IMR-90 (cell line): Measurements from ENCODE around the gene CKAP2L. TPM values are rescaled to one million over a fixed set of nuclear protein-coding genes. Genes with fewer than 3 reads are reported as not detected.

Experiments
- ATAC-seq: fragments of 200-7000 bp; cut with Tn5 transposase; 2 replicates; pipeline ENCODE4 v1.9.1; 2020; ENCODE audit warnings: low read depth, mild to moderate bottlenecking, moderate library complexity
- BruUV-seq: library from RNA; stranded (reverse); fragments of 400-500 nt; replicated peaks from 2 replicates; lab custom pipeline; 2021; lab: Mats Ljungman, UMichigan
- CTCF ChIA-PET: fragments of 300-600 bp; formaldehyde crosslinking; extraction: SDS; loops from one replicate; lab custom pipeline; 2021; ENCODE audit warnings: antibody characterized with exemption; lab: Yijun Ruan, JAX
- POLR2A ChIA-PET: fragments of 300-600 bp; sonication (Branson Sonifier 250); formaldehyde crosslinking; loops from one replicate; lab custom pipeline; 2022; ENCODE audit warnings: antibody characterized with exemption; ENCODE audit not compliant: unreplicated experiment; lab: Charles Lee
- DNase-seq: peaks from one replicate; pipeline ENCODE4 v3.0.0; 2013
- H2AFZ ChIP-seq: replicated peaks from 2 replicates; pipeline ENCODE3; 2013; ENCODE audit warnings: low read length, mild to moderate bottlenecking; ENCODE audit not compliant: poor library complexity
- H2AK5ac ChIP-seq: 2 replicates; pipeline ENCODE4 v1.6.1; 2013; ENCODE audit warnings: low read depth, low read length, inconsistent platforms
- H2AK9ac ChIP-seq: replicated peaks from 2 replicates; pipeline ENCODE3; 2013; ENCODE audit warnings: mild to moderate bottlenecking, low read depth, low read length, moderate library complexity; ENCODE audit not compliant: poor library complexity
- H2BK120ac ChIP-seq: 2 replicates; pipeline ENCODE4 v1.6.1; 2013; ENCODE audit warnings: low read depth, low read length, inconsistent platforms
- H2BK15ac ChIP-seq: 3 replicates; pipeline ENCODE4 v1.6.1; 2013; ENCODE audit warnings: low read depth, low read length, inconsistent platforms
- H2BK20ac ChIP-seq: 2 replicates; pipeline ENCODE4 v1.6.1; 2013; ENCODE audit warnings: low read depth, mild to moderate bottlenecking, inconsistent platforms, low read length, moderate library complexity
- H2BK5ac ChIP-seq: 2 replicates; pipeline ENCODE4 v1.6.1; 2013; ENCODE audit warnings: mild to moderate bottlenecking, low read depth, low read length, inconsistent platforms; ENCODE audit not compliant: poor library complexity, severe bottlenecking
- H3K14ac ChIP-seq: replicated peaks from 2 replicates; pipeline ENCODE4 v1.6.1; 2013; ENCODE audit warnings: low read depth, low read length, inconsistent platforms
- H3K18ac ChIP-seq: 2 replicates; pipeline ENCODE4 v1.6.1; 2013; ENCODE audit warnings: low read depth, low read length, control low read depth
- H3K23ac ChIP-seq: 2 replicates; pipeline ENCODE4 v1.6.1; 2013; ENCODE audit warnings: low read depth, low read length, inconsistent platforms
- H3K27ac ChIP-seq: 2 replicates; pipeline ENCODE4 v1.5.1; 2013; ENCODE audit warnings: mild to moderate bottlenecking, control low read depth, low read length; ENCODE audit not compliant: insufficient read depth
- H3K27me3 ChIP-seq: 2 replicates; pipeline ENCODE4 v1.6.1; 2013; ENCODE audit warnings: low read length; ENCODE audit not compliant: control insufficient read depth, insufficient read depth
- H3K36me3 ChIP-seq: 2 replicates; pipeline ENCODE4 v1.6.1; 2013; ENCODE audit warnings: low read length, mixed read lengths; ENCODE audit not compliant: control insufficient read depth, insufficient read depth
- H3K4ac ChIP-seq: 2 replicates; pipeline ENCODE4 v1.6.1; 2013; ENCODE audit warnings: low read depth, low read length, inconsistent platforms
- H3K4me1 ChIP-seq: 2 replicates; pipeline ENCODE4 v1.6.1; 2013; ENCODE audit warnings: low read length, mixed read lengths; ENCODE audit not compliant: control insufficient read depth, insufficient read depth
- H3K4me2 ChIP-seq: 2 replicates; pipeline ENCODE4 v1.6.1; 2013; ENCODE audit warnings: low read depth, mild to moderate bottlenecking, control low read depth, low read length, moderate library complexity
- H3K4me3 ChIP-seq: 2 replicates; pipeline ENCODE4 v1.5.1; 2013; ENCODE audit warnings: low read depth, mild to moderate bottlenecking, control low read depth, low read length, moderate library complexity; ENCODE audit not compliant: insufficient read depth
- H3K56ac ChIP-seq: 2 replicates; pipeline ENCODE4 v1.6.1; 2013; ENCODE audit warnings: low read length, inconsistent platforms; ENCODE audit not compliant: insufficient read depth; ENCODE audit errors: extremely low read depth
- H3K79me1 ChIP-seq, 2 experiments: 2 replicates each; pipeline ENCODE4 v1.6.1; 2013; ENCODE audit warnings: low read length in 2 of 2, inconsistent platforms in 1 of 2, low read depth in 1 of 2
- H3K9ac ChIP-seq: 2 replicates; pipeline ENCODE4 v1.6.1; 2013; ENCODE audit warnings: low read depth, low read length, control low read depth
- H3K9me1 ChIP-seq: 2 replicates; pipeline ENCODE4 v1.6.1; 2013; ENCODE audit warnings: low read length, inconsistent platforms; ENCODE audit not compliant: insufficient read depth
- H3K9me3 ChIP-seq: 2 replicates; pipeline ENCODE4 v1.6.1; 2013; ENCODE audit warnings: low read length; ENCODE audit not compliant: control insufficient read depth, insufficient read depth
- H4K20me1 ChIP-seq: 2 replicates; pipeline ENCODE4 v1.6.1; 2013; ENCODE audit warnings: low read length, inconsistent platforms; ENCODE audit not compliant: insufficient read depth
- H4K5ac ChIP-seq: 2 replicates; pipeline ENCODE4 v1.6.1; 2013; ENCODE audit warnings: mild to moderate bottlenecking, low read depth, low read length, control low read depth
- H4K8ac ChIP-seq, 2 experiments: 2 replicates each; pipeline ENCODE4 v1.6.1; 2013; ENCODE audit warnings: low read depth in 2 of 2, low read length in 2 of 2, control low read depth in 1 of 2, inconsistent platforms in 1 of 2
- H4K91ac ChIP-seq: 2 replicates; pipeline ENCODE4 v1.6.1; 2013; ENCODE audit warnings: low read depth, low read length, inconsistent platforms; ENCODE audit not compliant: insufficient read depth
- BHLHE40 ChIP-seq: fragments of 150-350 bp; IDR thresholded peaks from 2 replicates; pipeline ENCODE4 v1.6.1; 2016; ENCODE audit warnings: mild to moderate bottlenecking, low read depth, low read length
- CEBPB ChIP-seq: IDR thresholded peaks from 2 replicates; pipeline ENCODE4 v1.6.1; 2012; ENCODE audit warnings: low read depth, low read length, improper control_type of control experiment
- CHD1 ChIP-seq: IDR thresholded peaks from 2 replicates; pipeline ENCODE4 v1.6.1; 2012; ENCODE audit warnings: low read depth, low read length, improper control_type of control experiment
- FOS ChIP-seq: fragments of 150-350 bp; IDR thresholded peaks from 2 replicates; pipeline ENCODE4 v1.6.1; 2016; ENCODE audit warnings: low read depth, low read length
- MAFK ChIP-seq: IDR thresholded peaks from 2 replicates; pipeline ENCODE4 v1.6.1; 2012; ENCODE audit warnings: low read depth, low read length, improper control_type of control experiment
- MAZ ChIP-seq: IDR thresholded peaks from 2 replicates; pipeline ENCODE4 v1.6.1; 2012; ENCODE audit warnings: low read depth, mild to moderate bottlenecking, low read length, improper control_type of control experiment, moderate library complexity, borderline replicate concordance
- MXI1 ChIP-seq: IDR thresholded peaks from 2 replicates; pipeline ENCODE4 v1.6.1; 2012; ENCODE audit warnings: low read depth, mild to moderate bottlenecking, low read length, moderate library complexity, borderline replicate concordance
- NFE2L2 ChIP-seq: fragments of 150-350 bp; IDR thresholded peaks from 2 replicates; pipeline ENCODE4 v1.6.1; 2016; ENCODE audit warnings: low read depth, mild to moderate bottlenecking, low read length
- POLR2A ChIP-seq: IDR thresholded peaks from 2 replicates; pipeline ENCODE4 v1.6.1; 2012; ENCODE audit warnings: mild to moderate bottlenecking, low read depth, low read length
- RAD21 ChIP-seq: IDR thresholded peaks from 2 replicates; pipeline ENCODE4 v1.6.1; 2012; ENCODE audit warnings: low read length, improper control_type of control experiment
- RFX5 ChIP-seq: IDR thresholded peaks from 2 replicates; pipeline ENCODE4 v1.8.0; 2012; ENCODE audit warnings: low read depth, mild to moderate bottlenecking, low read length, moderate library complexity
- SMC3 ChIP-seq: fragments of 150-350 bp; IDR thresholded peaks from 2 replicates; pipeline ENCODE4 v1.6.1; 2016; ENCODE audit warnings: low read depth, mild to moderate bottlenecking, antibody characterized with exemption, low read length, moderate library complexity
- WGBS, 2 experiments: methylation state at CpG; one replicate each; pipeline versions ENCODE4 v1.1.5 to v1.1.7; 2013; ENCODE audit warnings: missing lambda C conversion rate in 2 of 2; ENCODE audit not compliant: insufficient read length in 1 of 2; ENCODE audit errors: extremely low coverage in 2 of 2; 5-methylcytosine and 5-hydroxymethylcytosine counted together
- dilution Hi-C: fragments of 300-500 bp; cut with HindIII; formaldehyde crosslinking; loops from one replicate; pipeline ENCODE4 v1.14.3; 2018; ENCODE audit warnings: low sequenced_read_pairs; ENCODE audit not compliant: unreplicated experiment
- in situ Hi-C: fragments of 300-500 bp; cut with MboI; formaldehyde crosslinking; loops from 3 replicates; pipeline ENCODE4 v1.14.3; 2019; ENCODE audit warnings: low sequenced_read_pairs, inconsistent platforms, mixed read lengths
- intact Hi-C: fragments of 100-400 bp; cut with micrococcal nuclease; formaldehyde crosslinking; loops from 2 replicates; pipeline ENCODE4 v1.10.0; 2022
- polyA plus RNA-seq, 3 experiments: library from polyadenylated mRNA; depleted of rRNA; stranded (reverse); fragments of >200 nt; gene quantifications; 2 replicates each; pipeline ENCODE4 v1.2.3, GENCODE V29; 2012; ENCODE audit warnings: low replicate concordance in 1 of 3
- total RNA-seq: library from RNA; depleted of rRNA; stranded (reverse); fragments of >200 nt; gene quantifications from 2 replicates; pipeline ENCODE4 v1.2.3, GENCODE V29; 2012
- TF ChIP-seq, protein P1 (sequence below): conservative IDR thresholded peaks from 2 replicates; pipeline ENCODE4 v1.5.1; 2012; ENCODE audit warnings: mild to moderate bottlenecking, low read depth, low read length, improper control_type of control experiment
- TF ChIP-seq, protein P2 (sequence below): fragments of 150-350 bp; IDR thresholded peaks from 2 replicates; pipeline ENCODE4 v1.6.1; 2017; ENCODE audit warnings: mild to moderate bottlenecking, antibody characterized with exemption, low read length, low read depth

The CKAP2L gene
- total and polyA plus RNA-seq, 2 of the 4 experiments (the other 2 are of a cell fraction) = 6.4 to 9.9 TPM

DNA sequence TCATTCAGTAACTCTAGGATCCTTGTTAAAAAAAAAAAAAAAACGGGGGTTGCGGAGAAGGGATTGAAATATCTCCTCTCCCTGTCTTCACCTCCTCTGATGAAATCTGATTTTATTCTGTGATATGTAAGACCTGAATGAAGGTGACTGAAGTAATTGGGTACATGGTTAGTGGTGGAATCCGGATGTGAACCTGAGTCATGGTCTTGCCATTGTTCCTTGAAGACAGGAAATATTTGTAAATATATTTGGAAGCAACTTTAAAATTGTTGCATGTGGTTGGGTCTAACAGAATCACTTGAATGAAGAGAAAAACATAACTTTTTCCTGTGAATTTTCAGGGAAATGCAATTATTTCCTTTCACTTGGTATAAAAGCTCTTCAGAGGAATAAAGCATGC is 22.9 kb upstream of the CKAP2L start:
- H3K4me2 ChIP-seq = no peak overlapping the region
- H3K9me1 ChIP-seq = no peaks in the 10 kb centered on the region
- DNase-seq = no peak
- no peak overlapping the region for H2BK20ac ChIP-seq
- H2BK120ac ChIP-seq = no peak overlapping the region
- no peak overlapping the region for H3K4ac ChIP-seq
- H3K56ac ChIP-seq = no peak overlapping the region
- no peak overlapping the region for H4K8ac ChIP-seq
- no peaks in the 10 kb centered on the region for H4K20me1 ChIP-seq
- WGBS, 2 experiments = 100% methylated on average over 1 of the region's 3 CpGs; no CpG with 5 or more reads in 1 of the 2 experiments
- H2AK5ac ChIP-seq = no peak overlapping the region
- no peaks in the 10 kb centered on the region for H3K36me3 ChIP-seq
- in situ Hi-C loops (no loop called here), intact Hi-C loops (no loop called here), dilution Hi-C loops (no loop called here)
- POLR2A ChIA-PET = no interaction called here
- H2BK15ac ChIP-seq = no peak overlapping the region
- H2AFZ ChIP-seq = no peak overlapping the region
- CTCF ChIA-PET = no interaction called here
- H3K4me1 ChIP-seq = no peaks in the 10 kb centered on the region
- ATAC-seq = no peak
- no peak overlapping the region for H3K14ac ChIP-seq
- H3K27ac ChIP-seq = no peak overlapping the region
- no peak overlapping the region for H2BK5ac ChIP-seq
- no peak overlapping the region for H4K91ac ChIP-seq
- no peak overlapping the region for H2AK9ac ChIP-seq
- no TSS peak for BruUV-seq
- no peak overlapping the region for H3K23ac ChIP-seq
- no peak overlapping the region for H3K9ac ChIP-seq
- H3K18ac ChIP-seq = no peak overlapping the region
- no peak overlapping the region for H4K5ac ChIP-seq
- no peak overlapping the region for H3K4me3 ChIP-seq
- TF ChIP-seq, protein P1, sequence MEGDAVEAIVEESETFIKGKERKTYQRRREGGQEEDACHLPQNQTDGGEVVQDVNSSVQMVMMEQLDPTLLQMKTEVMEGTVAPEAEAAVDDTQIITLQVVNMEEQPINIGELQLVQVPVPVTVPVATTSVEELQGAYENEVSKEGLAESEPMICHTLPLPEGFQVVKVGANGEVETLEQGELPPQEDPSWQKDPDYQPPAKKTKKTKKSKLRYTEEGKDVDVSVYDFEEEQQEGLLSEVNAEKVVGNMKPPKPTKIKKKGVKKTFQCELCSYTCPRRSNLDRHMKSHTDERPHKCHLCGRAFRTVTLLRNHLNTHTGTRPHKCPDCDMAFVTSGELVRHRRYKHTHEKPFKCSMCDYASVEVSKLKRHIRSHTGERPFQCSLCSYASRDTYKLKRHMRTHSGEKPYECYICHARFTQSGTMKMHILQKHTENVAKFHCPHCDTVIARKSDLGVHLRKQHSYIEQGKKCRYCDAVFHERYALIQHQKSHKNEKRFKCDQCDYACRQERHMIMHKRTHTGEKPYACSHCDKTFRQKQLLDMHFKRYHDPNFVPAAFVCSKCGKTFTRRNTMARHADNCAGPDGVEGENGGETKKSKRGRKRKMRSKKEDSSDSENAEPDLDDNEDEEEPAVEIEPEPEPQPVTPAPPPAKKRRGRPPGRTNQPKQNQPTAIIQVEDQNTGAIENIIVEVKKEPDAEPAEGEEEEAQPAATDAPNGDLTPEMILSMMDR = no peak
- TF ChIP-seq CEBPB (no peak), RFX5 (no peak), RAD21 (no peak), BHLHE40 (no peak), MAFK (no peak), POLR2A (no peak), FOS (no peak), SMC3 (no peak), NFE2L2 (no peak), MAZ (no peak), MXI1 (no peak), CHD1 (no peak)
- TF ChIP-seq, protein P2, sequence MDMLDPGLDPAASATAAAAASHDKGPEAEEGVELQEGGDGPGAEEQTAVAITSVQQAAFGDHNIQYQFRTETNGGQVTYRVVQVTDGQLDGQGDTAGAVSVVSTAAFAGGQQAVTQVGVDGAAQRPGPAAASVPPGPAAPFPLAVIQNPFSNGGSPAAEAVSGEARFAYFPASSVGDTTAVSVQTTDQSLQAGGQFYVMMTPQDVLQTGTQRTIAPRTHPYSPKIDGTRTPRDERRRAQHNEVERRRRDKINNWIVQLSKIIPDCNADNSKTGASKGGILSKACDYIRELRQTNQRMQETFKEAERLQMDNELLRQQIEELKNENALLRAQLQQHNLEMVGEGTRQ = no peak
- no peaks in the 10 kb centered on the region for H3K79me1 ChIP-seq
- no peaks in the 10 kb centered on the region for H3K27me3 ChIP-seq
- no peaks in the 10 kb centered on the region for H3K9me3 ChIP-seq
